Measurements from ENCODE around the gene CNOT11. TPM values are rescaled to one million over a fixed set of nuclear protein-coding genes. Genes with fewer than 3 reads are reported as not detected.
A peak's percentile ranks its signal among the peaks of the same experiment; 100 is the strongest.

The CNOT11 gene
- total and polyA plus RNA-seq, 2 of the 13 experiments (the other 11 are each of a cell fraction or from before 2014, with no cell fraction given), result 114 to 209 TPM

- TF ChIP-seq, protein P1, sequence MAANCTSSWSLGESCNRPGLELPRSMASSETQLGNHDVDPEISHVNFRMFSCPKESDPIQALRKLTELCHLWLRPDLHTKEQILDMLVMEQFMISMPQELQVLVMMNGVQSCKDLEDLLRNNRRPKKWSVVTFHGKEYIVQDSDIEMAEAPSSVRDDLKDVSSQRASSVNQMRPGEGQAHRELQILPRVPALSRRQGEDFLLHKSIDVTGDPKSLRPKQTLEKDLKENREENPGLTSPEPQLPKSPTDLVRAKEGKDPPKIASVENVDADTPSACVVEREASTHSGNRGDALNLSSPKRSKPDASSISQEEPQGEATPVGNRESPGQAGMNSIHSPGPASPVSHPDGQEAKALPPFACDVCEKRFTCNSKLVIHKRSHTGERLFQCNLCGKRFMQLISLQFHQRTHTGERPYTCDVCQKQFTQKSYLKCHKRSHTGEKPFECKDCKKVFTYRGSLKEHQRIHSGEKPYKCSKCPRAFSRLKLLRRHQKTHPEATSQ (CRISPR knock-in tag; IDR thresholded peaks at IDR 0.05; ENCODE audit: borderline replicate concordance), result no peak
- TF ChIP-seq, protein P2, sequence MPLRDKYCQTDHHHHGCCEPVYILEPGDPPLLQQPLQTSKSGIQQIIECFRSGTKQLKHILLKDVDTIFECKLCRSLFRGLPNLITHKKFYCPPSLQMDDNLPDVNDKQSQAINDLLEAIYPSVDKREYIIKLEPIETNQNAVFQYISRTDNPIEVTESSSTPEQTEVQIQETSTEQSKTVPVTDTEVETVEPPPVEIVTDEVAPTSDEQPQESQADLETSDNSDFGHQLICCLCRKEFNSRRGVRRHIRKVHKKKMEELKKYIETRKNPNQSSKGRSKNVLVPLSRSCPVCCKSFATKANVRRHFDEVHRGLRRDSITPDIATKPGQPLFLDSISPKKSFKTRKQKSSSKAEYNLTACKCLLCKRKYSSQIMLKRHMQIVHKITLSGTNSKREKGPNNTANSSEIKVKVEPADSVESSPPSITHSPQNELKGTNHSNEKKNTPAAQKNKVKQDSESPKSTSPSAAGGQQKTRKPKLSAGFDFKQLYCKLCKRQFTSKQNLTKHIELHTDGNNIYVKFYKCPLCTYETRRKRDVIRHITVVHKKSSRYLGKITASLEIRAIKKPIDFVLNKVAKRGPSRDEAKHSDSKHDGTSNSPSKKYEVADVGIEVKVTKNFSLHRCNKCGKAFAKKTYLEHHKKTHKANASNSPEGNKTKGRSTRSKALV (CRISPR knock-in tag; IDR thresholded peaks at IDR 0.05), result no peak
- TF ChIP-seq HDAC2 (CRISPR knock-in tag; IDR thresholded peaks at IDR 0.05) (no peak), PLRG1 (conservative IDR thresholded peaks at IDR 0.05) (no peak), TCF7L2 (IDR thresholded peaks at IDR 0.05; ENCODE audit: low read depth, low read length) (no peak), NFIC (IDR thresholded peaks at IDR 0.05; ENCODE audit: low read length) (no peak; the same call in 1 of the 2 replicates), ZNF326 (CRISPR knock-in tag; IDR thresholded peaks at IDR 0.05; ENCODE audit: borderline replicate concordance) (no peak), ZNF879 (CRISPR knock-in tag; IDR thresholded peaks at IDR 0.05) (no peak), ZNF558 (CRISPR knock-in tag; IDR thresholded peaks at IDR 0.05; ENCODE audit: borderline replicate concordance) (no peak), SOX6 (IDR thresholded peaks at IDR 0.05) (no peak), SOX6 (CRISPR knock-in tag; IDR thresholded peaks at IDR 0.05) (peak; percentile 95), ZMAT3 (CRISPR knock-in tag; conservative IDR thresholded peaks at IDR 0.05) (0 out of 2 replicates have a peak, but pooled peaks have one; percentile 45), TBX3 (IDR thresholded peaks at IDR 0.05; ENCODE audit: borderline replicate concordance) (no peak), IKZF4 (CRISPR knock-in tag; IDR thresholded peaks at IDR 0.05; ENCODE audit: borderline replicate concordance, low read depth, not compliant biosample characterization) (no peak), ZNF512B (CRISPR knock-in tag; IDR thresholded peaks at IDR 0.05; ENCODE audit: borderline replicate concordance) (no peak), ZMYM3 (CRISPR knock-in tag; IDR thresholded peaks at IDR 0.05) (no peak), MTERF4 (CRISPR knock-in tag; IDR thresholded peaks at IDR 0.05) (no peak), ELF4 (CRISPR knock-in tag; IDR thresholded peaks at IDR 0.05; ENCODE audit: borderline replicate concordance) (no peak)
- TF ChIP-seq, protein P3, sequence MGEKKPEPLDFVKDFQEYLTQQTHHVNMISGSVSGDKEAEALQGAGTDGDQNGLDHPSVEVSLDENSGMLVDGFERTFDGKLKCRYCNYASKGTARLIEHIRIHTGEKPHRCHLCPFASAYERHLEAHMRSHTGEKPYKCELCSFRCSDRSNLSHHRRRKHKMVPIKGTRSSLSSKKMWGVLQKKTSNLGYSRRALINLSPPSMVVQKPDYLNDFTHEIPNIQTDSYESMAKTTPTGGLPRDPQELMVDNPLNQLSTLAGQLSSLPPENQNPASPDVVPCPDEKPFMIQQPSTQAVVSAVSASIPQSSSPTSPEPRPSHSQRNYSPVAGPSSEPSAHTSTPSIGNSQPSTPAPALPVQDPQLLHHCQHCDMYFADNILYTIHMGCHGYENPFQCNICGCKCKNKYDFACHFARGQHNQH (CRISPR knock-in tag; IDR thresholded peaks at IDR 0.05), result peak; percentile 74; the same call in 1 of the 2 replicates
- TF ChIP-seq, protein P4, sequence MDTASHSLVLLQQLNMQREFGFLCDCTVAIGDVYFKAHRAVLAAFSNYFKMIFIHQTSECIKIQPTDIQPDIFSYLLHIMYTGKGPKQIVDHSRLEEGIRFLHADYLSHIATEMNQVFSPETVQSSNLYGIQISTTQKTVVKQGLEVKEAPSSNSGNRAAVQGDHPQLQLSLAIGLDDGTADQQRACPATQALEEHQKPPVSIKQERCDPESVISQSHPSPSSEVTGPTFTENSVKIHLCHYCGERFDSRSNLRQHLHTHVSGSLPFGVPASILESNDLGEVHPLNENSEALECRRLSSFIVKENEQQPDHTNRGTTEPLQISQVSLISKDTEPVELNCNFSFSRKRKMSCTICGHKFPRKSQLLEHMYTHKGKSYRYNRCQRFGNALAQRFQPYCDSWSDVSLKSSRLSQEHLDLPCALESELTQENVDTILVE (CRISPR knock-in tag; IDR thresholded peaks at IDR 0.05), result peak; percentile 16; the same call in 1 of the 2 replicates
These were observed 18.3 kb upstream of the CNOT11 start (continued) for GRCh38 chr2:101234169-101234938.

All from HepG2 (cell line).